Stimulated activated CD4-positive, alpha-beta T cell treated with anti-CD3 and anti-CD28 coated beads, Interleukin-12 subunit alpha, Interleukin-12 subunit beta, amount 100 ng/mL, for 48 hours (primary cell): Measurements from ENCODE around the gene PTPRN2.

Source experiments
- DNase-seq, 3 donors: peaks; one replicate each; pipeline ENCODE4 v3.0.0-alpha.2; 2020; ENCODE audit warnings: low read depth in 2 of 3, low spot score in 1 of 3

The PTPRN2 gene

DNA sequence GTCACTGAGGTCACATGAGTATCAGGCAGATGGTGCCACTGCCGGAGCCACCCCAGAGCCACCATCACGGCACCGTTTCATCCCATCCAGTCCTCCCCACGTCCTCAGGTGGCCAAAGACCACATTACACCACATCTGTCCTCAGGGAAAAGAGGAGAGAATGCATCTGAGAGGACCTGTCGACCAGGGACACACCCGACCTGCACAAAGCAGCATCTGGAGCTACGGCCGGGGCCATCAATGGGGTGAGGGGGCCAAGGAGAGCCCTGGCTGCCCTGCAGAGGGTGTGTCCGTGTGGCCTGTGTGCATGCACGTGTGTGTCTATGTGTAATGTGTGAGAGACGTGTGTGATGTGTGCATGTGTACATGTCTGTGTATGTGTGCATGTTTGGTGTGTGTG is 770.2 kb downstream of the PTPRN2 start:
- no peak for DNase-seq

DNA sequence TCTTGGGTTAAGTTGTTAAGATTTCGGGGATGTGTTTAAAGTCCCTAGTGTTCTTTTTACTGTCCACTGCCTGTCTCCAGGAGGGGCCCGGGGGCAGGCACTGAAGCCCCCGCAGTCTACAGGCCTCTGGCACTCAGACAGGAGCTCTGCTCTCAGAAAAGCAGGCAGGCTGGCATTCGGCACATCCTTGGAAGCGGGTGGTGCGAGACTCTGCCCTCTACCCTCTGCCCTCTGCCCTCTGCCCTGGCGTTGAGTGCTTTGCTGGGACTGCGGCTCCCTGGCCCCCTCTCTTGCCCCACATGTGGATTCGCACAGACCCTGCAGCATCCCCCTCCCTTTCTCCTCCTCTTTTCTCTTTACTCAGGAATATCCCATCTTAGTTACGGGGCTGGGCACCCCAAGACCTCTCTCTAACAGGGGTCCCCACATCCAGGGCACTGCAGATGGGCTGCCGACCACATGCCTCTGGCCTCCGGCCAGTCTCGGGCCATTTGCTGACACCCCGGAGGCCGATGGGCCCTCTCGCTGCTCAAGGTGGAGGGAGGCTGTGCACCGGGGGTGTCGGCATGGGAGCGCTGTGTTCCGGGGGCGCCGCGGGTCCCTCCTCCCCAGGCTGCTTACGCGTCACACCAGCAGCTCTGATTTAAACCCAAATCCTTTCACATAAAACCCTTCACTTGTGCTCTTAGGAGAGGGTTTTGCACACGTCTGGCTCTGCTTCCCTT is 770.9 kb downstream of the PTPRN2 start:
- DNase-seq: no peak

DNA sequence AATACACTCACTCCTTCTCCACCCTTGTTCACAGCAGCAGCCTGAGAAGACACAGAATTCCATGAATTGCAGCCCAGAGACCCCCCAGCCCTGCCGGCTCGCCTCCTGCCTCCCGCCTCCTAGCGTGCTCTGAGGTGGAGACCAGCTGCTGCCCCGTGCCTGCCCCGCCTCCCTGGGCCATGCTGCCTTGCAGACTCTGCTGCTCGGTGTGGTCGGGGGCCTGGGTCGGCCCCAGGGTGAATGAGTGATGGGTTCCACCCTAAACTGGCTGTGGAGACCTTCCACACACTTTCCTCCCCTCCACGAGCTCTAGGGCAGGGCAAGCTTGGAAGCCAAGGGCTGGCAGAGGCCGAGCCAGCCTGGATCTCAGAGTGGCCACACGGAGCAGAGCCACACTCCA is 771.5 kb downstream of the PTPRN2 start:
- no peak for DNase-seq

DNA sequence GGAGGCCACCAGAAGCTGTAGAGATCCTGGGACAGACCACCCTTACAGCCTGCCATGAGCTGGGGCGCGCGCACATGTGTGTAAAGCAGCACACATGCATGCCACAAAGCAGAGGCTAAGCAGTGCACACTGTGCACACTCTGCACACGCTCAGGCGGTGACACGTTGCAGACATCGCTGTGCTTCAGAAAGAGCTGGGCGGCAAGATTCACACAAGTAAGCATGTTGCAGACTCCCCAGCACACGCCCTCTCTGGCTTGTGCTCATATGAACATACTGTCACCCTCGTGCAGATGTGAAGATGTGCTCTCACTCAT is 772.0 kb downstream of the PTPRN2 start:
- DNase-seq: no peak

DNA sequence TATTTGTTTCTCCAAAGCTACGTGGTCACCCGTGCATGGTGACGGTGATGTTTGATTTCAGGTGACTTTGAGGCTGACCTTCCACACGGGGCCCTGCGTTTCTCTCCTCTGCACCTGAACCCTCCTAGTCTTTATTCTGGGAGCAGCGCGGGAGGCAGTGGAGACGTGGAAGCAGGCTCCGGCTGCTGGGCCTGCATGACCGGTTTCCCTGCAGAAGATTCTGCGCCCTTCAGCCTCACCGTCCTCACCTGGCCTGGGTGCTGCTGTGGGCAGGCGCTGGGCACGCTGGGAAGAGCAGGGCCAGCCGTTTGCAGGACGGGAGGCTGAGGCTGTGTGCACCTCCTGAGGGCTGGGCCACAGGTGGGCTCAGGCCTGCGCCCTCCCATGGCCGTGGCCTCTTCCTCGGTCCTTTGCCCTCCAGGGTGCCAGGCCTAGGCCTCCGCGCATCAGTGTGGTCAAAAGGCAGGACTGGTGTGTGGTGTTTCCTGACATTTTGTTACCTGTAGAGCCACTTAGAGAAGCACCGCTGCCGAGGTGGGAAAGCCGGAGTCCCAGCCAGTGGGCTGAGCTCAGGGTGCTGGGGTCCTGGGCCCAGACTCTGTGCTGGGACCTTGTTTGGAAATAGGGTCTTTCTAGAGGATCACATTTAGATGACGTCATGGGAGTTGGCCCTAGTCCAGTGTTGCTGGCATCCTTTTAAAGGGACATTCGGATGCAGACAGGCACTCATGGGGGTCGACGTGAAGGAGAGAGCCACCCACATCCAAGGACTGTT is 772.5 kb downstream of the PTPRN2 start:
- no peak for DNase-seq

DNA sequence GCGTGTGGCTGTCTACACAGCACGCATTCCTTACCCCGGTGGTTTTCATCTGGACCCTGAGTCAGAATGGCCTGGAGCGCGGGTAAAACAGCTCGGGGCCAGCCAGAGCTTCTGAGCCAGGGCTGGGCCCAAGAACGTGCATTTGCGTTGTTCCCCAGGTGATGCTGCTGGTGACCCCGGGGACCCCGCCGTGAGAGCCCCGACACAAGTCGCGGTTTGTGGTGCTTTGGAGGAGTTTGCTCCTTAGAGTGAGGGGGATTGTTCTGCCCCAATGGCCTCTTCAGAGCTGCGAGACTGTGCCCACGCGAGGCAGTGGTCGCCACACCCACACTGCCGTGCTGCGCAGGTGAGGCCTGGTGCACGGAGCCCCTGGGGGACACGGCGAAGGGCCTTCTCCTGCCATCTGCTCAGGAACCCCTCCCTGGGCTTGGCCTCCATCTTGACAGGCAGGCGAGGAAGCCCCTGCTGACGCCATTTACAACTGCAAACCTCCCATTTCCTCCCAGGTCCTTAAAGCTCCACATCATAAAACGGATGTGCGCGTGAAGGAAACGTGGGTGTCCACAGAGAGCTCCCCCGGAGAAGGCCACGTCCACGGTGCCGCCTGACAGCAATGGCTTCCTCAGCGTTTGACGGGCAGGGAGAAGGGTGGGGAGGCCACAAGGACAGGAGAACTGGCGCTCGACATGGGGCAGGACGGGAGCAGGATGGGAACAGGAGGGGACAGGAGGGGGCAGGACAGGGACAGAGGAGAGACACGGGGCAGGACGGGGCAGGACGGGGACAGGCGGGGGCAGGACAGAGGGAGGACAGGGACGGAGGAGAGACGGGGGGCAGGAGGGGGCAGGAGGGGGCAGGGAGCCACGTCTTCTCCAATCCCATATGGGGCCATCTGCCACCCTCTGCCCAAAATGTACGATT is 773.6 kb downstream of the PTPRN2 start:
- no peak for DNase-seq

DNA sequence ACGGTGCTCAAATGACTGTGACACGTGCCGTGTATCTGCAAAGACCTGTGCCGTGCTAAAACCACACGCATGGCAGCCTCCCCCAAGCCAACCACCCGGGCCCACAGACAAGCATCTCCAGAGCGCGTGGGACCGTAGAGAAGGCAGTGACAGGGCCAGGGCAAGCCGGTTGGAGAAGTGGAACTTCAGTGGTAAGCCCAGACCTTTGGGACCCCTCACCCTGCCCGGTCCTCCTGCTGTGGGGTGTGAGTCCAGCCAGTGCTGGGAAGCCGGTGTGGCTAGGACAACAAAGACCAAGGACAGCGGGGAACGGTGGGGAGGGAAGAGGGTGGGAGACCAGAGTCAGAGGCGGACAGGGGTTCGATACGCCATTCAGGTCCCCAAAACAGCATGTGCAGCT is 774.6 kb downstream of the PTPRN2 start:
- DNase-seq: no peak

DNA sequence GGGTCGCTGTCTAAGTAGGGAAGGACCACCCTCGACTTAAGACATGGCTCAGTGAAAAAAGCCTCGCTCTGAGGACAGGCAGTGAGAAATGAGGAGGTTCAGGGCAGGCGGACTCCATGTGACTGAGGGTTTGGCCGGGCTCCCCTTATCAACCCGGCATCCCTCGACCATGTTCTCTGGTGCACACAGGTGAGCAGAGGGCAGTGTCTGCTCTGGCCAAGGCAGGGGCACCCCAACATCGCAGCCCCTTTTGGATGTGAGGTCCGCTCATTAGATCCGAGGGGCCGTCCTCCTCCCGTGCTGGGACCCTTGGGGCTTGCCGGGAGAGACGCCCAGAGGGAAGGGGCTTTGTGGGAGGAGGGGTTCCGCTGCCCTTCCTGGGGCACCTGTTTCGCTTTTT is 775.7 kb downstream of the PTPRN2 start:
- DNase-seq: no peak

DNA sequence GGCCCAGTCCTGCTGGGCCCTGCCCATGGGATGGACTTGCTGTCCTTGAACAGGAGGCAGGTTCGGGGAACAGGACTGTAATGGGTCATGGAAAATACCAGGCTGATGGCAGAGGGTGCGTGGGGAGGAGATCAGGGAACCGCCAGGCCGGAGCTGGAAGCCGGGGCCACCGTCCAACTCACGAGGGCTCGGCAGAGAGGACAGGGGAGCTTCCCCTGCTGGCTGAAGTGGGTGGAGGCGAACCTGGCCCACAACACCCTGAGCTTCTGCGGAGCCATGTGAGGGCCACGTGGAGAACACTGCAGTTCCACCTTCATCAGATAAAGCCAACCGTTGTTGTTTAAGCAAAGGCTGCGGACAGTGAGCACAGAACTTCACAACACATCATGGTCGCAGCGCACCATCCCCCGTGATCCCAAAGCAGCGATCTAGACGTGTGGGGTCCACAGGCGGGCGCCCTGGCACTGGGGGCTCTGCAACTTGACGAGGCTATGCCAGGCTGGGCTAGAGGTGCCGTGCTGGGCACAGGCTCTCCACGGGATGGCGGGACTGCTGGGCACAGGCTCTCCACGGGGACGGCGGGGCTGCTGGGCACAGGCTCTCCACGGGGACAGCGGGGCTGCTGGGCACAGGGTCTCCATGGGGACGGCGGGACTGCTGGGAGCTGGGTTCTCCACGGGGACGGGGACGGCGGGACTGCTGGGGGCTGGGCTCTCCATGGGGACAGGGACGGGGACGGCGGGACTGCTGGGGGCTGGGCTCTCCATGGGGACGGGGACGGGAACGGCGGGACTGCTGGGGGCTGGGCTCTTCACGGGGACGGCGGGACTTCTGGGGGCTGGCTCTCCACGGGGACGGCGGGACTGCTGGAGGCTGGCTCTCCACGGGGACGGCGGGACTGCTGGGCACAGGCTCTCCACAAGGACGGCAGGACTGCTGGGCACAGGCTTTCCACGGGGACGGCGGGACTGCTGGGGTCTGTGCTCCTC is 777.5 kb downstream of the PTPRN2 start:
- DNase-seq: no peak

DNA sequence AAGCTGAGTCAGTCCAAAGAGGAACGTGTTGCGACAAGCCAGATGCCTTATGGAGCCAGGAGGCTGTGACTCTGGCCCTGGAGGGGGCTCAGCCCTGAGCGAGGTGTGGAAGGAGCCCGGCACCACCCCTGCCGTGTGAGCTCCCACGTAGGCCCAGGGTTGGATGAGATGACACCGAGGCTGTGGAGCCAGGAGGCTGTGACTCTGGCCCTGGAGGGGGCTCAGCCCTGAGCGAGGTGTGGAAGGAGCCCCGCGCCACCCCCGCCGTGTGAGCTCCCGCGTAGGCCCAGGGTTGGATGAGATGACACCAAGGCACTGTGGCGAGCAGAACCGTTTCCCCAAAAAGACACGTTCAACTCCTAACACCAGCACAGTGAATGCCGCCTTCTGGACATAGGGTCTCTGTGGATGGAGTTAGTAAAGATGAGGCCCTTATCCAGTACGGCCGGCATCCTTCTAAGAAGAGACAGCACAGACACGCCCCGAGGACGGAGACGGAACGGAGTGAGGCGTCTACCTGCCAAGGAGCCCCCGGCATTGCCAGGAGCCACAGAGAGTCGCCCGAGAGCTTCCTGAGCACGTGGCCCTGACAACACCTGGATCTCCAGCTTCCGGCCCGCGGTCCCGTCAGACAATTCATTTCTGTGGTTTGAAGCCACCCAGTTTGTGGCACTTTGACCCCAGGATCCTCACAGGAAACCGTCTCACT is 778.3 kb downstream of the PTPRN2 start:
- no peak for DNase-seq

DNA sequence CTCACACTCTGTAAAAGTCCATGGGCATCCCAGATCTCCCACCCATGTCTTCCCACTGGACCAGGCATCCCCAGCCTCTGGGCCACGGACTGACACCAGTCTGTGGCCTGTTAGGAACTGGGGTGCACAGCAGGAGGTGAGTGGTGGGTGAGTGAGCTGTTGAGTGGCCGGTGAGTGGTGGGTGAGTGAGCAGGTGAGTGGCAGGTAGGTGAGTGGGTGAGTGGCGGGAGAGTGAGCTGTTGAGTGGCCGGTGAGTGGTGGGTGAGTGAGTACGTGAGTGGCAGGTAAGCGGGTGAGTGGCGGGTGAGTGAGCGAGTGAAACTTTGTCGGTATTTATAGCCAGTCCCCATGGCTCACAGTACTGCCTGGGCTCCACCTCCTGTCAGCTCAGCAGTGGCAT is 779.6 kb downstream of the PTPRN2 start:
- DNase-seq: no peak

DNA sequence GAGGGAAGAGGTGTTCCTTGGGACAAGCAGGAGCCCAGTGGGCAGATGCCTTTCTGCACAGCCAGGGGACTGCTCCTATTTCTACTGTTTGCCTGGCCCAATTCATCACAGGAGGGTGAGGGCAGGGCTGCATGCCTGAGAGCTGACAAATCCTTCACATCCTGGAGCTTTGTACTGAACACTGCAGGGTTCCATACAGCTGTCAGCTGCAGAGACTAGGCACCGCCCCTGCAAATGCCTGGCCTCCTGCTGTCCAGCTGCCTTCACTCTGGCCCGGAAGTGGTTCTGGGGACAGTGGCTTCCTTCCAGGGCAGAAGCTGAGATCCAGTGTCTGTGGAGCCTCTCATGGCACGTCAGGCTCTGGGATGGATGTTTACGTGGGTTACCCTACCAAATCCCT is 780.1 kb downstream of the PTPRN2 start:
- no peak for DNase-seq

DNA sequence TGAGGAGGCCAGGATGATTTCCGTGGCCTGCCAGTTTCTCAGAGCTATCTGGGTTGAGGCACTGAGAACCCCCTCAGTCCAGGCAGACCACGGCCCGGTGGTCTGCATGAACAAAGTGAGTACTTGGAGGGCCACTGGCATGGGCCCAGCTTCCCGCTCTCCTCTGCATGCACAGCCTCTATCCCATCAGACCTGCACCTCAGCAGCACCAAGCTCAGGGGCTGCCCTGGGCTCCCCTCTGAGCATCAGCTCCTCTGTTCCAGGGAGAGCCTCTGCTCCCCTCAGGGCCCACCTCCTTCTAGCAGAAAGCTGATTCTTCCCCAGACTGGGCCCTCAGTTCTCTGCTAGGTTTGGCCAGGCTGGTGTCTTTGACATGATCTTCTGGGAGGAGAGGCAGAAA is 780.9 kb downstream of the PTPRN2 start:
- no peak for DNase-seq

DNA sequence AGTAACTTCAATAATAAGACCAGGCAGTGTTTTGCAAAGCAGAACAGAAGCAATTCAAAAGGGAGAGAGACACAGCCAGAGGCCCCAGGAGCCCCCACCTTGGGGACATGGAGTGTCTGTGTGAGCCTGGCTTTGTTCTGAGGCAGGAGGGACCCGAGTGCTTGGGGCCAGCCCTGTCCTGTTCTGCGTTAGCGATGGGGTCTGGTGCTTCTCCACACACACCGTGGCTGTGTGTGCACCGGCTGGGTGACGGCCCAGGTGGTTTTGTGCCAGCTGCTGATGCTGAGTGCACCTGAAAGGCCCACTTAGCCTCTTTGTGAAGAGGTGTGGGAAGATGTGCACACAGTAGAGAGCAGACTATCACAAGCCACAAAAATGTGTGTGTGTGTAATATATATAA is 781.9 kb downstream of the PTPRN2 start:
- DNase-seq: no peak

DNA sequence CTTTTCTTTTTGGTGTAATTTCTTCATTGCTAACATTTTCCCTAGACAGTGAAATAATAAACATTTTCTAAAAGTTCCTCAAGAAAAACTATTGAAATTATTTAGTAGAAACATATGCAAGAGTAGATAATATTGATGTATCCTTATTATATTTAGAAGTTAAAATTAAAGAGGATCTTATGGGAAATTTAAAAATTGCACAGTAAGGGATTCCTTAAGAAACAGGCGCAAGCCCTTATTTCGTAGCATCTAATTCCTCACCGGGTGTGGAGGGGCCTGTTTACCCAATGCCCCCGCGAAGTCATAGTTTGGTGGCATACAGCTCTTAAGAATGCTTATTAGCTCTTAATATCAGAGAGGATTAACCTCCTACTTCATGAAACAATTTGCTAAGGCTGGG is 783.7 kb downstream of the PTPRN2 start:
- no peak for DNase-seq

DNA sequence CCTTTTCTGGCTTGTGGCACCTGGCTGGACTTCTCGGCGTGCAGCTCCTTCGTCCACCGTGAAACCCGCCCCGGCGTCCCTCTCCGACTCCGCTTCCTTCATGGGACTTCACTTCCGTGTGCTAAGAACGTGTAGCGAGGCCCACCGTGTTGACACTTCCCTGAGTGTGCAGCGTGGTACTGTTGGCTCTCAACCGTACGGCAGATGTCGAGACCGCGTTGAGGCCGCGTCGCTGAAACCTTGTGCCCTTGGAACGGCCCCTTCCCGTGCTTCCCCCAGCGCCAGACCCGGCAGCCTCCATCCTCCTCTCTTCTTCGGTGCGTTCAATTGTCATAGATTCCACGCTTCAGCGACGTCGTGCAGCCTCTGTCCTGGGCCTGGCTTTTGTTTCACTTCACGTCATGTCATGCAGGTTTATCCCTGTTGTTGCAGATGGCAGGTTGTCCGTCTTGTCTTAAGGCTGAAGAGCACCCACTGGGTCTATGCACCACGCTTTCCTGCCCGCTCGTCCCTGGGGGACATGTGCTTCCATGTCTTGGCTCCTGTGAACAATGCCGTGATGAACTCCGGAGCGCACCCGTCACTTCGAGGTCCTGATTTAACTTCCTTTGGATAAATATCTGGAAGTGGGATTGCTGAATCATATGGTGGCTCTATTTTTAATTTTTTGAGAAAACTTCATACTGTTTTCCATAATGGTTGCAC is 785.5 kb downstream of the PTPRN2 start:
- DNase-seq: no peak

DNA sequence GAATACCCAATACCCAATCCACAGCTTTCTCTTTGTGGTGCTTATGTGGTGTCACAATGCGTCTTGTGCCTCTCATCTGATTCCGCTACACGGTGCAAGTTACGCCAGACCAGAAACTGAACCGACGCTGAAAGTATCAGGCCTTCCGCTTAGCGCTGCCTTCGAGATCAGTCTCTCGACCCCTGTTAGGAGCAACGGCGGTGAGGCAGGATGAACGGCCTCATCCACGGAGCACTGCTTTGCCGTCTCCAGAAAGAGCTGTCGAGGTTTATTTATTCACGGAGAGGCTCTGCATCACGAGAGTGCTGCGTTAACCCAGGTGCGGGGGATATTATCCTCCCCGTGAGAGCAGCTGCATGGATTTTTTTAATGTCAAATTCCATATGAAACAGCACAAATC is 786.5 kb downstream of the PTPRN2 start:
- DNase-seq: no peak

DNA sequence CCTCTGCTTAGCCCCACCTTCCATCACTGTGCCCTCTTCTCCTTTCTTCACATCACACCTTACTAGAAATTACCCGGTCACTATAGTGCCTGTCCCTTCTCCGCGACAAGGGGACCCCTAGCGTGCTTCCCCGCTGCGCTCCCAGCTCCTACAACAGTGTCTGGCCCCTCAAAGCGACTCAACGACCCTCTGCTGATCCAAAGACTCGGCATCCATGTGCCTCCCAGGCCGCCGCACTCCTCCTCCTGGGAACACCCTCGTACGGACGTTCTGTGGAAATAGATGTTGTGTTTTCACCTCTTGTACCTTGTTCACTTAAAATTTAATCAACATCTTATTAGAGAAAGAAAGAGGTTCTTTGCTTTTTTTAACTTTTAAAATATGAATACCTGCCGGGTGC is 787.3 kb downstream of the PTPRN2 start:
- DNase-seq: no peak

DNA sequence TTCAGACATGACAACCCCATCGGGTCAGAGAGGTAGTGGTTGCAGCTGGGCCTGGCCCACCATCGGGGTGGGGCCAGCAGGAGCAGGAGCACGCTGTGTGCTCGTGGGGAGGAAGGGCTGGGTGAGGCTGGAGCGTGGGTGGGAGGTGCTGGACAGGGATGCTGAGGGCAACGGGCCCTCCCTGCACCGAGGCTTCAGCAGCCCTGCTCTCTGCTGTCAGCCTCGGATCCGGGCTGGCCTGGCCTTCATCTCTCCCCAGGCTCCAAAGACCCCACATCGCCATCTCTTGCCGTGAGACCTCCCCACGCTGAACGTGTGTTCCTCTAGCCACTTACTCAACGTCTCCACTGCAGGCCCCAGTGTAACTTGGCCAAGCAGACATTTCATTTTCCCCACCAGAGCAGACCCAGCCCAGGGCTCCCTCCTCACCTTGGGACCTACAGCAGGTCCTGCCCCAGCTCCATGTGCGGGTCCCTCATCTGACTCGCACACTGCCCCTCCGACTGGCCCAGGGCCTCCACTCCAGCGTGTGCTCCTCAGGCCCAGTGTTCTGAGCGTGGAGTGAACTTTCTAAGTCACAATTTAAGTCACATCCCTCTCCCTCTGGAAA is 788.4 kb downstream of the PTPRN2 start:
- no peak for DNase-seq
